GM10266 (cell line): ENCODE results near the gene PIANP.

Experiments used
- DNase-seq: peaks from one replicate; pipeline ENCODE4 v3.0.0; 2012; ENCODE audit errors: extremely low spot score
- TF ChIP-seq, protein P1 (sequence below): IDR thresholded peaks from 2 replicates; pipeline ENCODE4 v1.5.1; 2012; ENCODE audit warnings: mild to moderate bottlenecking, low read depth; ENCODE audit not compliant: control insufficient read depth, insufficient read depth; ENCODE audit errors: missing control alignments

PIANP gene

DNA sequence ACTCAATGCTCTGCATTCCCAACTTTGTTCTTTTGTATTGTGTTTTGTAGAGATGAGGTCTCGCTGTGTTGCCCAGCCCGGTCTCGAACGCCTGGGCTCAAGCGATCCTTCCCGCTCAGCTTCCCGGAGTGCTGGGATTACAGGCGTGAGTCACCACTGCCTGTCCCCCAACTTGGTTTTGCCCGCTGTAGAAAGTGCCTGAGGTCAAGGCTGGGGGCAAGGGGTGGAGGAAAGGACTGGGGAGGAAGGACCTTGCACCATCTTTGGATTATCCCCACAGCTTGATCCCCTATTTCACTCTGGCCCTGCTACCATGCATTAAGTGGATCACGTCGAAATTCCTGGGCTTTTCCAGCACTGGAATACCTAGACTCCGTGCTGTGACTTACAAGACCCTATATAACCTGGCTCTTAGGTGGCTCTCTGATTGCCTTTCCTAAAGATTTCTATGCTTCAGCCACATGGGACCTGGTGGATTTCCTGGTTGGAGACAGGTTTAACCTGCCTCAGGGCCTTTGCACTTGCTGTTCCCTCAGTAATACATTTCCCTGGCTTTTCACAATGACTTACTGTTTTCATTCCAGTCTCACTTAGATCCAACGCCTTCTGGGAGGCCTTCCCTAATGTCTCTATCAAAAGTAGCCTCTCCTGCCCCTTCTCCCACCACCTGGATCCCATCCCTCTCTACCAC, 608 bp upstream of the PIANP start:
- TF ChIP-seq, protein P1, sequence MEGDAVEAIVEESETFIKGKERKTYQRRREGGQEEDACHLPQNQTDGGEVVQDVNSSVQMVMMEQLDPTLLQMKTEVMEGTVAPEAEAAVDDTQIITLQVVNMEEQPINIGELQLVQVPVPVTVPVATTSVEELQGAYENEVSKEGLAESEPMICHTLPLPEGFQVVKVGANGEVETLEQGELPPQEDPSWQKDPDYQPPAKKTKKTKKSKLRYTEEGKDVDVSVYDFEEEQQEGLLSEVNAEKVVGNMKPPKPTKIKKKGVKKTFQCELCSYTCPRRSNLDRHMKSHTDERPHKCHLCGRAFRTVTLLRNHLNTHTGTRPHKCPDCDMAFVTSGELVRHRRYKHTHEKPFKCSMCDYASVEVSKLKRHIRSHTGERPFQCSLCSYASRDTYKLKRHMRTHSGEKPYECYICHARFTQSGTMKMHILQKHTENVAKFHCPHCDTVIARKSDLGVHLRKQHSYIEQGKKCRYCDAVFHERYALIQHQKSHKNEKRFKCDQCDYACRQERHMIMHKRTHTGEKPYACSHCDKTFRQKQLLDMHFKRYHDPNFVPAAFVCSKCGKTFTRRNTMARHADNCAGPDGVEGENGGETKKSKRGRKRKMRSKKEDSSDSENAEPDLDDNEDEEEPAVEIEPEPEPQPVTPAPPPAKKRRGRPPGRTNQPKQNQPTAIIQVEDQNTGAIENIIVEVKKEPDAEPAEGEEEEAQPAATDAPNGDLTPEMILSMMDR, result no peak
- no peak for DNase-seq

DNA sequence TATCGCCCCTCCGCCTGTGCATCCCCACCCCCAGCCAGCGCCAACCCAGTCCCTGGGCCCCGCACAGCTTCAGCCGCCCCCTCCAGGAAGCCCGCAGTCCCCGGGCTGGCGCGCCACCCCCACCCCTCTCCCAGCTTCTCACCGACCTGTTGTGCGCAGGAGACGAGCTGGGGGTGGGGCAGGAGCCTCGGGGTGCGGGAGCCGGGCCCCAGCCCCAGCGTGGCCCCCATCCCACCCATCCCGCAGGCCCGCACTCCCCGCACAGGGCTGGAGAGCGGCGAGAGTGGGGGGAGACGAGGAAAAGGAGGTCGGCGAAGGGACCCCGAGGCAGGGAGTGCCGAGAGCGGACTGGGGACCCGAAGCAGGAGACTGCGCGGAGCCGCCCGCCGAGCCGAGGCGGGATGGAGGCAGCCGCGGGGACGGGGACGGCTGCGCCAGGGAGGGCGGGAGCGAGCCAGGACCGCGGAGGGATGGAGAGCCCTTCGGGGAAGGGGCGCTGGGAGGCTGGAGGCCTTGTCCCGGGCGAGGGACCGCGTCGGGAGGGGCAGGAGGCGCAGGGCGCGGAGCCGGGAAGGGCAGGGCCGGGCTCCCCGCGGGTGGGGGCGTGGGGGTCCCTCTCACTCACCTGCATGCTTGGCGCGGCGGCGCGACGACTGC, 498 bp downstream of the PIANP start:
- DNase-seq, result peak; percentile 51
- TF ChIP-seq, protein P1, result no peak

DNA sequence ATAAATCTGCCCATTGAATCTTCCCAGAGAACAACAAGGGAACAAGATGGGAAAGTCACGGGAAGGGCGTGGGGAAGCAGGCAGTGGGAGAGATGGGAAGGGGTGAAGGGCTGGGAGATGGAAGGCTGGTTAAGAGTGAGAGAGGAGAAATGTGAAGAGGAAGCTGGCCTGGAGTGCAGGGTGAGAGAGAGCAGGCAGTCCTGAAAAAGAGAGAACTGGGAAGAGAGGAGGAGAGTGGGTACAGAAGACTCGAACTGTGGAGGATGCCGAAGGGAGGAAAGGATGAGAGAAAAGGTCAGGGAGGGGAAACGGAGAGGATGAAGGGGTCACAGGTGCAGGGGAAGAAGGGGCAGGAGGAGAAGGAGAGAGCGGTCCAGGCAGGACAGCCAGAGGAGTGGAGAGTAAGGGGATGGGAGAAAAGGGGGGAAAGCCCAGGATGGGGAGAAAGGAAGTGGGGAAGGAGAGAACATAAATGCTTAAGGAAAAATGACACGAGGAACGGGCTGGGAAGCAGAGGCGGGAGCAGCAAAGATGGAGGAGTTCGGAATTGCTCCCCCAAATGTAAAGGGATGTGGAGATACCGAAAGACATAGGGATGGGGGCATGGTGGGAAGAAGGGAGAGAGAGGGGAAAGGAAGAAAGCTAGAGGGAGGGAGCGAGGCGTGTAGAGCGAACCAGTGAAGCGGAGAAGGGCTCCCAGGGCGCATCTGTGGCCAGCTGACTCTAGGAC, 1.2 kb downstream of the PIANP start:
- DNase-seq, result no peak
- TF ChIP-seq, protein P1, result no peak

DNA sequence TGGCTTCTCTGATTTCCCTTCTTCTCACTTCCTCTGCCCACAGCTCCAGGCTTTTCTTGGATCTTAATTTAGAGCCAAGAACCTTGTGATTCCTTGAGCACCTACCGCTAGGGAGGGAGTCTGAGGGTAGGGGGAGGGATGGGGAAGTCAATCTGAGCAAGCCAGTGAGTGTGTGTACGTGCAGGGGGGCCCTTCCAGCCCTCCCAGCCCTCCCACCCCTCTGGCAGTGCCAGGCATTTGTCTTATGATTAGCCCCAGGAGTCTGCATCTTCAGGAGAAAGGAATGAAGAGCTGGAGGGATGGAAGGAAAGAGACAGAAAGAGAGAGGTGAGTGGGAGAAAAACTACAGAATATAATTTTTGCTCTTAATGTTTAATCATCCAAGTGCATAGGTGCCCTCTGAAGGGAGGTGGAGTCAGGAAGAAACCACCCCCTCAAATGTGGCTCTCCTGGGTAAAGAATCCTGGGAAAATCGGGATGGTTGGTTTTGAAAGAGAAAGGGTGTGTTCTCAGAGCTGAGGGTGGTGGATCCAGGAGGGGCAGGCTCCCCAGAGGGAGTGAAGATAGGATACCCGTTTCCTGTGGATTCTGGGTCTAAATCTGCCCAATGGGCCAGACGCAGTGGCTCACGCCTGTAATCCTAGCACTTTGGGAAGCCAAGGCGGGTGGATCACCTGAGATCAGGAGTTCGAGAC, 2.1 kb downstream of the PIANP start:
- TF ChIP-seq, protein P1, result no peak
- DNase-seq, result no peak

DNA sequence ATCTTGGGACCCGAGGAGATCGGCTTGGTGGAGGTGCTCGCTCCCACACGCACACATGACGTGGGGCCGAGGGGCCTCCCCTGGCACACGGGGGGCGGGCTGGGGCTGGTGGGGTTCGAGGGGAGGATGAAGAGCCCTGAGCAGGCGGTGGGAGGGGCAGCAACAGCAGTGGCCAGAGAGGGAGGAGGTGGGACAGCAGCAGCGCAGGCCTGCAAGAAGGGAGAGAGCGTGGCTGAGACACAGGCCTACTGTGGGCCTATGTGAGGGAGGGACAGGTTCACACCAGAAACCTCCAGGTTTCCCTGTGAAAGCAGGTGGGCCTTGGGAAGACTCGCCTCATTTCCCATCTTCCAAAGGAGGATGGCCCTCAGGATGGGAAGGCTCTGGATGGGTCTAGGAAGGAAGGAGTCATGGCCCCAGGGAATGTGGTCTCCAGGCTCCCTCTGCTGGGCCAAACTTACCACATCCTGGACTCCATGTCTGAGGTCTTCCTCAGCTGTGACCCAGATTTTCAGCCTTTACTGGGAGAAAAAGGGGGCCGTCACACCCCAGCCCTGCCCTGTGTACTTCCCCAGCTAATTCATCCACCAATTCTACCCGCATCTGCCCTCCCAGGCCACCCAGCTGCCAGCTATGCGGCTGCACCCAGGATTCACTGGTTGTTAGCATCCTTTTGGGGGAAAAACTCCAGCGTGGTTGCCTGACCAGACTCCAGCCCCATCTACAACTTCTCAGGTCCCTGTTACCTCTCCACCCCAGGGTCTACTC, 2.8 kb downstream of the PIANP start:
- TF ChIP-seq, protein P1, result peak; percentile 35
- DNase-seq, result peak; percentile 67

DNA sequence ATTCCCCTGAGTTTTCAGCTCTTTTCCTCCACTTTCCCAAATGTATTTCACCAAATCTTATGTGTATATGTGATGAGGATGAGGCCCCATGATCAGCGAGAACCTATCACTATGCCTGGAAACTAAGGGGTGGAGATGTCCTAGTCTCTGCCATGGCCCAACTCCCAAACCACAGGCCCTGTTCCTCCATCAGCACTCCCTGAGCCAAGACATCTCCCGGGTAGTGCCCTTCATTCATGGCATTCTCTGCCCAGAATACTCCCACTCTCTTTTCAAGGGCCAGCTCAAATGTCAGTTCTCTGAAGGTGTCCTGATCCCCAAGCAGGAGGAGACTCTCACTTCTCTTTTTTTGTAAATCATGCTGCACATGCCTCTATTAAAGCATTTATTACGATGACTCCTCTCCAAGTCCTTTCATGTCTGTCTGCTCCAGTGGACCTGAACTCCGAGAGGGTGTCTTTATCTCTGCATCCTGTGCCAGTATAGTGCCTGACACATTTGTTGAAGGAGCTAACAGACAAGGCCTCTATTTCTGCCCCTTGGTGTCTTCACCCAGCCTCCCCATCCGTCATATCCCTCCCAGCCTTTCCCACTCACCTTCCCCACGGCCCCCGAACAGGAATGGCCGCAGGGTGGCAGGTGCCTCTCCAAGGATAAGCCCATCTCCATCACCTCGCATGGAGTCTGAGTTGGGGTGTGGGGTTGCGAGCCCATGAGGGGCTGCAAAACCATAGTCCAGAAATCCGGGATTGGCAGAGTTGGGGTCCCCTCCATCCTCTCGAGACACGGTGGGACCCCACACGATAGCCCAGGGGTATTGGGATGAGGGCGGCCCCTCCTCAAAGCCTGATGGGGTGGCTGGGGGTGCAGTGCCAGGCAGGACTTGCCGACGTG, 3.7 kb downstream of the PIANP start:
- TF ChIP-seq, protein P1, result no peak
- DNase-seq, result peak; percentile 64
